ENCODE results near the gene CSF1. TPM values are rescaled to one million over a fixed set of nuclear protein-coding genes. Genes with fewer than 3 reads are reported as not detected.

CSF1 gene
- total and polyA plus RNA-seq, 2 of the 13 experiments (the other 11 are each of a cell fraction or from before 2014, with no cell fraction given), result 4.6 to 13.3 TPM

GRCh38 chr1:109959974-109960744, 49.5 kb downstream of the CSF1 start (continued):
- peak; percentile 65; the same call in 1 of the 2 replicates for TF ChIP-seq RXRA (CRISPR knock-in tag; IDR thresholded peaks at IDR 0.05)
- no peak for TF ChIP-seq CCDC6 (CRISPR knock-in tag; IDR thresholded peaks at IDR 0.05)
- TF ChIP-seq ZSCAN22 (CRISPR knock-in tag; IDR thresholded peaks at IDR 0.05), result no peak
- no peak for TF ChIP-seq ZBTB8A (CRISPR knock-in tag; IDR thresholded peaks at IDR 0.05; ENCODE audit: borderline replicate concordance, low read depth)
- peak; percentile 62; the same call in 1 of the 2 replicates for TF ChIP-seq ETV5 (CRISPR knock-in tag; IDR thresholded peaks at IDR 0.05; ENCODE audit: borderline replicate concordance)
- peak in 1 of 2 experiments; percentile 47; a peak in 2 of 4 replicates for TF ChIP-seq NR2F1 (CRISPR knock-in tag; IDR thresholded peaks at IDR 0.05)
- no peak for TF ChIP-seq ZFYVE20 (CRISPR knock-in tag; IDR thresholded peaks at IDR 0.05; ENCODE audit: borderline replicate concordance, low read depth)
- no peak for TF ChIP-seq MAFF (IDR thresholded peaks at IDR 0.05; ENCODE audit: low read depth, low read length)
- TF ChIP-seq NFIC (IDR thresholded peaks at IDR 0.05; ENCODE audit: low read length), result peak; percentile 83
- no peak for TF ChIP-seq ZMAT5 (CRISPR knock-in tag; IDR thresholded peaks at IDR 0.05; ENCODE audit: borderline replicate concordance, low read depth)
- TF ChIP-seq ZKSCAN8 (CRISPR knock-in tag; IDR thresholded peaks at IDR 0.05; ENCODE audit: borderline replicate concordance), result no peak
- no peak; the same call in 1 of the 2 replicates for TF ChIP-seq HNF1A (IDR thresholded peaks at IDR 0.05; ENCODE audit: low read depth)
- peak; percentile 58; the same call in 1 of the 2 replicates for TF ChIP-seq HNF1A (CRISPR knock-in tag; IDR thresholded peaks at IDR 0.05; ENCODE audit: borderline replicate concordance)
- TF ChIP-seq ZNF143 (CRISPR knock-in tag; IDR thresholded peaks at IDR 0.05), result peak; percentile 21; the same call in 1 of the 2 replicates
- no peak for TF ChIP-seq RFXAP (CRISPR knock-in tag; IDR thresholded peaks at IDR 0.05; ENCODE audit: borderline replicate concordance)
- peak; percentile 59; the same call in 1 of the 2 replicates for TF ChIP-seq ARNTL (CRISPR knock-in tag; IDR thresholded peaks at IDR 0.05)
- TF ChIP-seq RARG (CRISPR knock-in tag; IDR thresholded peaks at IDR 0.05; ENCODE audit: low read depth), result 0 out of 2 replicates have a peak, but pooled peaks have one; percentile 7
- peak; percentile 84; the same call in 1 of the 2 replicates for TF ChIP-seq ZBTB1 (CRISPR knock-in tag; IDR thresholded peaks at IDR 0.05; ENCODE audit: borderline replicate concordance)
- TF ChIP-seq BCLAF1 (IDR thresholded peaks at IDR 0.05), result no peak
- TF ChIP-seq ZNF552 (CRISPR knock-in tag; IDR thresholded peaks at IDR 0.05; ENCODE audit: borderline replicate concordance), result no peak
- no peak for TF ChIP-seq ZBTB38 (CRISPR knock-in tag; IDR thresholded peaks at IDR 0.05)
- TF ChIP-seq U2AF1 (optimal IDR thresholded peaks at IDR 0.05; ENCODE audit: low read depth, low read length), result no peak

Data from HepG2 (cell line).